ENCODE data around the gene METTL27.

The METTL27 gene, protein sequence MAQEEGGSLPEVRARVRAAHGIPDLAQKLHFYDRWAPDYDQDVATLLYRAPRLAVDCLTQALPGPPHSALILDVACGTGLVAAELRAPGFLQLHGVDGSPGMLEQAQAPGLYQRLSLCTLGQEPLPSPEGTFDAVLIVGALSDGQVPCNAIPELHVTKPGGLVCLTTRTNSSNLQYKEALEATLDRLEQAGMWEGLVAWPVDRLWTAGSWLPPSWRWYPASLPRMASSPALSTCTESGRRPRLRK

DNA sequence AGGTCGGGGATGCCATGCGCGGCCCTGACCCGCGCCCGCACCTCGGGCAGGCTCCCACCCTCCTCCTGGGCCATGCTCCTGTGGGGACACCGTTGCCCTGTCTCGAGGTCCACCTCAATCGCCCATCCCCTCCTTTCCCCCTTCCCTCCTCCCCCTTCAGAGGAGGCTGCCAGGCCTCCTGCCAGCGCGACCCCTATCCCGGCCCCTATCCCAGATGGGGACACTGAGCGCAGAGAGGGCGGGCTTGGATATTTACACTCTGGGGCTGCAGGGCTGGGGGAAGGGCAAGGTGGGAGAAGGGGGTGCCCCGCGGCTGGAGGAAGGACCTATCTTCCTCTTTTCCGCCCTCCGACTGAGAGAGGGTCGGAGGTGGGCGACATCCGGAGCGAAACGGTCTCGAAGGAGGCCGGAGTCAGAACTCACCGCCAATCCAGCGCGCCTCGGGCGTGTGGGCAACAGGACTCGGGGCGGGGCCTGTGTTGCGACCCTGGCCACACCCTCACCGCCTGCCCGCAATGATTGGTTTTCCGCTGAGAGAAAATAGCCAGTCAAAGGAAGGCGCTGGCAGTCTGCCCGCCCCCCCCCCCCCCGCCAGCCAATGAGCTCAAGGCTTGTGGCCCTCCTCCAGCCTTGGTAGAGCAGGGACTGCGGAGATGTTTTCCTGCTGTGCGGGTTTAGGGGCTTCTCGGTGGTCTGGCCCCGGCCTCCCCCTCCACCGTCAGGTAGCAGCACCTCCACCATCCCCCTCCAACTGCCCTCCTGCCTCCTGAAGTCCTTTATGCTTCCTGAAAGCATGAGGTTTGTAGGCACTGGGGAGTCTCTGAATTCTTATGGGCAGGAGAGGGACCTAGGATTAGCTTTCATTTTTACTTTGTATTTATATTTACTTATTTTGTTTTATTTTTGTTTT, at the start of gene METTL27:
METTL27 (minus strand) TSS at position 450 of the 910 bp plus-strand sequence; CDS start at position 74, 376 bp downstream.
- H3K9me3 ChIP-seq (ENCODE audit: severe bottlenecking), result no peaks in the 10 kb centered on the region
- TF ChIP-seq, protein P1, sequence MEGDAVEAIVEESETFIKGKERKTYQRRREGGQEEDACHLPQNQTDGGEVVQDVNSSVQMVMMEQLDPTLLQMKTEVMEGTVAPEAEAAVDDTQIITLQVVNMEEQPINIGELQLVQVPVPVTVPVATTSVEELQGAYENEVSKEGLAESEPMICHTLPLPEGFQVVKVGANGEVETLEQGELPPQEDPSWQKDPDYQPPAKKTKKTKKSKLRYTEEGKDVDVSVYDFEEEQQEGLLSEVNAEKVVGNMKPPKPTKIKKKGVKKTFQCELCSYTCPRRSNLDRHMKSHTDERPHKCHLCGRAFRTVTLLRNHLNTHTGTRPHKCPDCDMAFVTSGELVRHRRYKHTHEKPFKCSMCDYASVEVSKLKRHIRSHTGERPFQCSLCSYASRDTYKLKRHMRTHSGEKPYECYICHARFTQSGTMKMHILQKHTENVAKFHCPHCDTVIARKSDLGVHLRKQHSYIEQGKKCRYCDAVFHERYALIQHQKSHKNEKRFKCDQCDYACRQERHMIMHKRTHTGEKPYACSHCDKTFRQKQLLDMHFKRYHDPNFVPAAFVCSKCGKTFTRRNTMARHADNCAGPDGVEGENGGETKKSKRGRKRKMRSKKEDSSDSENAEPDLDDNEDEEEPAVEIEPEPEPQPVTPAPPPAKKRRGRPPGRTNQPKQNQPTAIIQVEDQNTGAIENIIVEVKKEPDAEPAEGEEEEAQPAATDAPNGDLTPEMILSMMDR (IDR thresholded peaks at IDR 0.05; ENCODE audit: low read depth, low read length), result no peak
- H3K4me3 ChIP-seq (ENCODE audit: low read depth, low read length), result peak within 1 kb of the TSS; percentile 59
- no peaks in the 10 kb centered on the region for H3K27me3 ChIP-seq (ENCODE audit: insufficient read depth, low read depth, severe bottlenecking)
- peak; percentile 94 for DNase-seq
- peak within 1 kb of the TSS; percentile 78 for H3K27ac ChIP-seq
- H3K36me3 ChIP-seq, result no peaks in the 10 kb centered on the region; the same call in 1 of the 2 replicates

DNA sequence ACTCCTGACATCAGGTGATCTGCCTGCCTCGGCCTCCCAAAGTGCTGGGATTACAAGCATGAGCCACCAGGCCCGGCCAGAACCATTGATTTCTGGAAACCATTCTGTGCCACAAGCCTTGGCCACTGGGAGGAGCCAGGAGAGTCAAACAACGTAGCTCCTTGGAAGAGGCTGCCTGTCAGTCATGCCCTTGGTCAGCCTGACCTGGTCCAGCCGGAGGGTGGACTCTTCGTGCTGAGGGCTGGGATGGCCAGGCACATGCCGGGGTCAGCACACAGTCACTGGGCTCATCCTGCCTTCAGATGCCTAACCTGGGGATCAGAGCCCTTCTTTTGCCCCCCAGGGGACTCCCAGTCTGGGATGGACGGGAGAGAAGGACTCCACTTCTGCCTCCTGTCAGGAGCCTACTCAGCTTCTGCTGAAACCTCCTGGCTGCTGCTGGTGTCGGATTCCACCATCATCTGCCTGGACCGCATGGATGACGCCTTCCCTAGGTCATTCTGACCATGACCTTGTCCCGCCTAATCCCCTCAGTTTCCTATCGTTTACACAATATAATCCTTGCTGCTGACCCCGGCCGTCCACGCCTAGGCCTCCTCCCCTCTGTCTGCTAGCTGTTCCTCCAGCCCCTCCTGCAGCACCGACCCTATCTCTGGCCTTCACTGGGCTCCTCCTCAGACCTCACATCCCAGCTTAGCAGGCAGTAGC, 49.0 kb upstream of the METTL27 start:
- Histone ChIP-seq H3K27me3 (ENCODE audit: insufficient read depth, low read depth, severe bottlenecking) (no peaks in the 10 kb centered on the region), H3K27ac (no peak overlapping the region), H3K36me3 (no peaks in the 10 kb centered on the region), H3K9me3 (ENCODE audit: severe bottlenecking) (no peaks in the 10 kb centered on the region), H3K4me3 (ENCODE audit: low read depth, low read length) (no peak overlapping the region)
- TF ChIP-seq, protein P1 (IDR thresholded peaks at IDR 0.05; ENCODE audit: low read depth, low read length), result peak; percentile 50; the same call in 1 of the 2 replicates
- no peak for DNase-seq

DNA sequence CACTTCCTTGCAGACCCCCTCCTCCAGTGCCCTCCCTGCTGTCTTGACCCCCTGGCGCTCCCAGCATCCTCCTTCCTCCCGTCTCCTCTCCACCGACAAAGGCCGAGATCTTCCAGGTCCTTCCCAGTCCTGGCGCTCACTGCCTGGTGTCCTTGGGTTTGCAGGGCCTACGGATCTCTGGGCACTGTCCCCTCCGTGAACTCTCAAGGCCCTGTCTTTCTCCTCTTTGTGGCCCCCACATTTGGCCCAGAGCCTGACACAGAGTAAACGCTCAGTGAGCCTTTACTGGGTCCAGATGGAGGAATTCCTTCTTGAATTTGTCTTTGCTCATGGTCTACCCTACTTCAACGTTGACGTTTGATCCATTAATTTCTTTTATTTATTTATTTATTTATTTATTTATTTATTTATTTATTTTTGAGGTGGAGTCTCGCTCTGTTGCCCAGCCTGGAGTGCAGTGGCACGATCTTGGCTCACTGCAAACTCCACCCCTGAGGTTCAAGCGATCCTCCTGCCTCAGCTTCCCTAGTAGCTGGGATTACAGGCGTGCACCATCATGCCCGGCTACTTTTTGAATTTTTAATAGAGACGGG, 48.3 kb upstream of the METTL27 start:
- TF ChIP-seq, protein P1 (IDR thresholded peaks at IDR 0.05; ENCODE audit: low read depth, low read length), result no peak
- Histone ChIP-seq H3K27me3 (ENCODE audit: insufficient read depth, low read depth, severe bottlenecking) (no peaks in the 10 kb centered on the region), H3K27ac (no peak overlapping the region), H3K36me3 (no peaks in the 10 kb centered on the region), H3K4me3 (ENCODE audit: low read depth, low read length) (no peak overlapping the region), H3K9me3 (ENCODE audit: severe bottlenecking) (no peaks in the 10 kb centered on the region)
- DNase-seq, result no peak

DNA sequence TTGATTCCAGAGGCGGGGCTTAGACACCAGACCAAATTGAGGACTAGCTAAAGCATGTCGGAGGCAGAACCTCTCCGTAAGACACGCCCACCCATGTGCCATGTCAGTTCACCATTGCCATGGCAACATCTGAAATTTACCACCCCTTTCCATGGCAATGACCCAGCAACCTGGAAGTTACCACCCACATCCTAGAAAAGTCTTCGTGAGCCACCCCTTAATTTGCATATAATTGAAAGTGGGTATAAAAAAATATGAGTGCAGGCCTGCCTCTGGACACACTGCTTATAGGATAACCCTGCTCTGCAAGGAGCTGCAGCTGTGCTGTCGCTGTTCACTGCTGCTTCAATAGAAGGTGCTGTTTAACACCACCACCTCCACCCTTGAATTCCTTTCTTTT, 46.6 kb upstream of the METTL27 start:
- TF ChIP-seq, protein P1 (IDR thresholded peaks at IDR 0.05; ENCODE audit: low read depth, low read length), result no peak
- no peak for DNase-seq
- Histone ChIP-seq H3K36me3 (no peaks in the 10 kb centered on the region), H3K27me3 (ENCODE audit: insufficient read depth, low read depth, severe bottlenecking) (no peaks in the 10 kb centered on the region), H3K27ac (no peak overlapping the region), H3K9me3 (ENCODE audit: severe bottlenecking) (no peaks in the 10 kb centered on the region), H3K4me3 (ENCODE audit: low read depth, low read length) (no peak overlapping the region)

DNA sequence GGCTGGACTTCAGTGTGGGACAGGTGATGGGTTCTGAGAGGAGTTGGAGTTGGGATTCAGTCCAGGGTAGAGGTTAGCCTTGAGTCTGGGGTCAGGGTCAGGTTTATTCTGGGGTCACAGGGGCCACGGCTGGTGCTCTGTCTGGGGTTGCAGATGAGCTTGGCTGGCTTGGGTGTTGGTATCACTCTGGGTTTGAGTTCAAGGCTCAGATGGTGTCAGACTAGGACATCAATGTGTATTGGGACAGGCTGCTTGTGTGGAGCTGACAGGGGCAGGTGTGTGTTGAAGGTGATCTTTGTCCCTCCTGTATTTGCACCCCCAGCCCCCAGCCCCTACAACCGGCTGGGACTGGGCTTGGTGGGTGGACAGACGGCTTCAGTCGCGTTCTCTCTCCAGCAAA, 45.4 kb upstream of the METTL27 start:
- H3K27me3 ChIP-seq (ENCODE audit: insufficient read depth, low read depth, severe bottlenecking), result no peaks in the 10 kb centered on the region
- TF ChIP-seq, protein P1 (IDR thresholded peaks at IDR 0.05; ENCODE audit: low read depth, low read length), result no peak
- H3K4me3 ChIP-seq (ENCODE audit: low read depth, low read length), result no peak overlapping the region
- no peak for DNase-seq
- no peaks in the 10 kb centered on the region for H3K36me3 ChIP-seq
- H3K9me3 ChIP-seq (ENCODE audit: severe bottlenecking), result no peaks in the 10 kb centered on the region
- no peak overlapping the region for H3K27ac ChIP-seq

All from WERI-Rb-1 (cell line).